ENCODE results near the gene ZNF503. TPM values are rescaled to one million over a fixed set of nuclear protein-coding genes. Genes with fewer than 3 reads are reported as not detected.
A peak's percentile ranks its signal among the peaks of the same experiment; 100 is the strongest.

The ZNF503 gene
- total RNA-seq, 1 experiment from 2014 or later = 42.3 TPM

DNA sequence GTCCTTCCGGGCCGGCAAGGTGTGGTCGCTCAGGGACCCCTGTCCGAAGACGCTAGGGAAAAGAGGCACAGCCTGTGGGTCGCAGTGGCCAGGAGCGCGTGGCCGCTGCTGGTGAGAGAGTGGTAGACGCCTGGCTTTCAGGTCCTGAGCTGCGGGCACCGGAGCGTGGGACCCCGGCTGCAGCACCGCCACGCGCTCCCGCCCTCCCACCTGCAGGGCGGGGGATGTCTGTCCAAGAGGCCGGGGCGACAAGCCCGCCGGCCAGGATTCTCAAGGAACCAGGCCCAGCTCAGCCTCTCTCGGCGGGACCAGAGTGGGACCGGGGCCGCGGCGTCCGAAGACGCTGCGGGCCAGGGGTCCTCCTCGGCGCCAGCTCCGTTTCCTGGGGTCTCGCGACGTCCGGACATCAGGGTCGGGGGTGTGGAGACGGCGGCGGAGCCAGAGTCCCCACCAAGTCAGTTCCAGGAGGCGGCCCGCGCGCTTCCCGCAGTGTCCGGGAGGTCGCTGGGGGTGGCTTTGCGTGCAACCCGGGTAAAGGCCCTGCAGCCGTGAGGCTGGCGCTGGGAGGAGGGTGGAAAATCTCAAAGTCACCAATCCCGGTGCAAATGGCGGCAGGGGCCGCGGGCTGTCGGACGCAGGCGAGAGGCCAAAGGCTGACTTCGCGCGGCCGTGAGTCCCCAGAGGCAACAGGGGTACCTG lies 5.5 kb downstream of the ZNF503 start:
- H3K9me3 ChIP-seq (ENCODE audit: low read length) = no peaks in the 10 kb centered on the region
- H4K20me1 ChIP-seq (ENCODE audit: low read length) = peaks cover 21% of the 10 kb centered on the region
- DNase-seq (peak; percentile 69), ATAC-seq (peak; percentile 3)
- peak; percentile 87 for TF ChIP-seq EZH2 (IDR thresholded peaks at IDR 0.05; ENCODE audit: low read length, unreplicated experiment)
- TF ChIP-seq CTCF (conservative IDR thresholded peaks at IDR 0.05; ENCODE audit: low read depth, low read length) = no peak
- TF ChIP-seq EZH2phosphoT487 (IDR thresholded peaks at IDR 0.05; ENCODE audit: borderline replicate concordance, low read length) = peak; percentile 81; the same call in 1 of the 2 replicates
- H3K4me3 ChIP-seq (ENCODE audit: low read length) = peak overlapping the region; percentile 79
- peaks cover 6% of the 10 kb centered on the region; the same call in 1 of the 2 replicates for H3K4me1 ChIP-seq (ENCODE audit: insufficient read depth, low read length)
- H3F3A ChIP-seq (ENCODE audit: low read length, unreplicated experiment) = no peaks in the 10 kb centered on the region
- H3K79me2 ChIP-seq (ENCODE audit: low read length) = peaks cover 54% of the 10 kb centered on the region
- intact Hi-C loops (cut with micrococcal nuclease) = loop anchor here (1.0 to 5.0 kb wide), 4 partner anchors 101 to 209 kb away; partner anchors contain the start of gene COMTD1
- H3K36me3 ChIP-seq (ENCODE audit: low read depth, low read length) = no peaks in the 10 kb centered on the region
- H3K9ac ChIP-seq (ENCODE audit: low read length) = peak overlapping the region; percentile 80
- H2AFZ ChIP-seq (ENCODE audit: low read length) = peak overlapping the region; percentile 61
- H3K4me2 ChIP-seq (ENCODE audit: low read length) = peak overlapping the region; percentile 84
- ChIA-PET POLR2A (ENCODE audit: unreplicated experiment) (interaction anchor here (0.6 kb wide), 1 partner anchor 248 kb away, joined by 7 read pairs; no protein-coding TSS in a partner anchor), CTCF (interaction anchor here (0.6 to 1.0 kb wide), 11 partner anchors 57 to 908 kb away, joined by 3 to 15 read pairs (median 3); partner anchors contain the start of gene COMTD1)
- H3K27ac ChIP-seq (ENCODE audit: low read length) = peak overlapping the region; percentile 45
- H3K27me3 ChIP-seq (ENCODE audit: low read length) = peaks cover 67% of the 10 kb centered on the region
- no peaks in the 10 kb centered on the region for H3K9me2 ChIP-seq (replicated peaks; ENCODE audit: low read length)
- BruUV-seq (replicated peaks) = no TSS peak

DNA sequence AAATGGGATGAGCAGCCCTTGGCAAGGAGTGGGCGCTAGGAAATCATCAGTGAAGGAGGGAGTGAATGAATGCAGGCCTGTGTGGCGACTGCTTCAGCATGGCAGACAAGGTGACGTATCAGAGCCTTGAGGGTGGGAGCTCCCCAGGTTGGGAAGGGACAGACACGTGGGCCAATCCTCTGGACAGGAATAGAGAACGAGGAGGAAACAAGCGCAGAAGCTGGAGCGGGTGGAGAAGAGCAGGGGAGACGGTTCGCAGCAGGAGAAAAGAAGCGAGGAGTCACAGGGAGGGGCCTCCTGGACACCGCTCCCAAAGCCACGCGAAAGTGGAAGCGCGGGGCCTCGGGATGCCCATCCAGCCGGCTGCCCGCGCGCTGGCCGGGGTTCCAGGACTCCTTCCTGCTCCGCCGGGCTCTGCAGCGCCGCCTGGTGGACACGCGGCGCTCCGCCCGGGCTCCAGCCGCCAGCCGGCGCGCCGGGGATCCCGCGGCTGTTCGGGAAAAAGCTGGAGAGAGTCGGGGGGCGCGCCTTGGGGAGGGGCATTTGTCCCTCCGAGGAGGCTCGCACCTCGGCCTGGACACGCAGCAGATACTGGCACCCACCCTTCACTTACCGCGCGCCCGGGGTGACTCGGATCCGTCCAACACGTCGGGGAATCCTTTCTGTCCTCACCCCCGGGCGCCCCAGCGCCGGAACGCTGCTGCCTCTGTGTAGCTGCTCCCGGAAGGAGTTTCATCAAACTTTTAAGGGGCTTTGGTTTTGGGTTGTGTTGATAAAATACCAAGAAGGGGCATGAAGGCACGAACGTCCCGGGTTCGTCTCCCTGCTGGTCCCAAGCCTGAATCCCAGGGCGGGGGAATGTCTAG lies 6.3 kb downstream of the ZNF503 start:
- Histone ChIP-seq H2AFZ (ENCODE audit: low read length) (peak overlapping the region; percentile 61), H3K9me3 (ENCODE audit: low read length) (no peaks in the 10 kb centered on the region), H3K27ac (ENCODE audit: low read length) (peak overlapping the region; percentile 45), H3K79me2 (ENCODE audit: low read length) (peaks cover 46% of the 10 kb centered on the region), H3K4me3 (ENCODE audit: low read length) (peak overlapping the region; percentile 79), H3K27me3 (ENCODE audit: low read length) (peaks cover 61% of the 10 kb centered on the region), H3K4me1 (ENCODE audit: insufficient read depth, low read length) (peaks cover 6% of the 10 kb centered on the region; the same call in 1 of the 2 replicates), H3K9me2 (replicated peaks; ENCODE audit: low read length) (no peaks in the 10 kb centered on the region), H3F3A (ENCODE audit: low read length, unreplicated experiment) (no peaks in the 10 kb centered on the region), H3K9ac (ENCODE audit: low read length) (peak overlapping the region; percentile 80), H3K36me3 (ENCODE audit: low read depth, low read length) (no peaks in the 10 kb centered on the region), H4K20me1 (ENCODE audit: low read length) (peaks cover 13% of the 10 kb centered on the region), H3K4me2 (ENCODE audit: low read length) (peak overlapping the region; percentile 84)
- ChIA-PET CTCF (interaction anchor here (0.6 to 0.9 kb wide), 11 partner anchors 12 to 908 kb away, joined by 3 to 15 read pairs (median 3); partner anchors contain the start of gene COMTD1), POLR2A (ENCODE audit: unreplicated experiment) (interaction anchor here (0.6 kb wide), 1 partner anchor 249 kb away, joined by 7 read pairs; no protein-coding TSS in a partner anchor)
- DNase-seq (peak; percentile 93), ATAC-seq (peak; percentile 14)
- intact Hi-C loops (cut with micrococcal nuclease) = loop anchor here (1.0 to 5.0 kb wide), 3 partner anchors 100 to 208 kb away; no protein-coding TSS in a partner anchor
- no TSS peak for BruUV-seq (replicated peaks)
- TF ChIP-seq EZH2 (IDR thresholded peaks at IDR 0.05; ENCODE audit: low read length, unreplicated experiment) = no peak
- TF ChIP-seq CTCF (conservative IDR thresholded peaks at IDR 0.05; ENCODE audit: low read depth, low read length) = peak; percentile 100
- TF ChIP-seq EZH2phosphoT487 (IDR thresholded peaks at IDR 0.05; ENCODE audit: borderline replicate concordance, low read length) = no peak

Data from PC-3 (cell line).